Activated CD8-positive, alpha-beta memory T cell treated with anti-CD3 and anti-CD28 coated beads for 36 hours (primary cell): ENCODE measurements around the gene ZNF235. TPM values are rescaled to one million over a fixed set of nuclear protein-coding genes. Genes with fewer than 3 reads are reported as not detected.
"Not testable (repeated sequence)": the region's sequence is repeated elsewhere in the genome, so short reads cannot be mapped to it uniquely, and the experiment has no call there.

Source experiments
- CTCF ChIA-PET: fragments of 350-600 bp; sonication (Branson Sonifier 250); formaldehyde crosslinking; loops from one replicate; lab custom pipeline; 2021; ENCODE audit warnings: antibody characterized with exemption; lab: Charles Lee
- POLR2A ChIA-PET: fragments of 350-600 bp; sonication (Branson Sonifier 250); formaldehyde crosslinking; loops from one replicate; lab custom pipeline; 2021; ENCODE audit warnings: antibody characterized with exemption; lab: Charles Lee
- total RNA-seq, 2 experiments: library from RNA; stranded (reverse); gene quantifications; one replicate each; pipeline ENCODE4 v1.2.3, GENCODE V29; 2021

Gene ZNF235
- total RNA-seq, 2 experiments from 2014 or later = 2.5 to 2.6 TPM

- CTCF ChIA-PET = no interaction called here
- POLR2A ChIA-PET = no interaction called here
Observed at GRCh38 chr19:44258835-44259413, 45.9 kb downstream of the ZNF235 start.

GRCh38 chr19:44258136-44258535 is 46.7 kb downstream of the ZNF235 start:
- CTCF ChIA-PET = no interaction called here
- POLR2A ChIA-PET = no interaction called here

- POLR2A ChIA-PET = no interaction called here
- CTCF ChIA-PET = interaction anchor here (1.0 kb wide), 1 partner anchor 21 kb away, joined by 3 read pairs; no protein-coding TSS in a partner anchor
Observed at GRCh38 chr19:44255705-44256411, 49.0 kb downstream of the ZNF235 start.

- ChIA-PET POLR2A (no interaction called here), CTCF (no interaction called here)
Observed at GRCh38 chr19:44254496-44254895, 50.3 kb downstream of the ZNF235 start.

- POLR2A ChIA-PET, CTCF ChIA-PET: not testable (repeated sequence)
Observed at GRCh38 chr19:44253392-44253791, 51.4 kb downstream of the ZNF235 start.

- POLR2A ChIA-PET, CTCF ChIA-PET: not testable (repeated sequence)
Observed at GRCh38 chr19:44252332-44252731, 52.5 kb downstream of the ZNF235 start.

GRCh38 chr19:44236384-44236783 is 68.4 kb downstream of the ZNF235 start:
- ChIA-PET POLR2A (no interaction called here), CTCF (no interaction called here)

Other genes with a start within 250 kb of the ZNF235 start
- 1 to 10 TPM; 1.8 to 1.9 TPM for gene ZNF284, start 232.9 kb downstream of the ZNF235 start, total RNA-seq
- 10 to 100 TPM; 11.3 to 13.4 TPM for gene ZNF224, start 210.7 kb downstream of the ZNF235 start, total RNA-seq
- 1 to 10 TPM; 2.8 to 3.2 TPM for gene ZNF225, start 191.6 kb downstream of the ZNF235 start, total RNA-seq
- gene ZNF234, start 163.5 kb downstream of the ZNF235 start, total RNA-seq = 1 to 10 TPM; 7.6 to 8.6 TPM
- 1 to 10 TPM; 4.6 to 4.7 TPM for gene ZNF226, start 139.9 kb downstream of the ZNF235 start, total RNA-seq
- 10 to 100 TPM; 14.8 to 16.2 TPM for gene ZNF227, start 92.5 kb downstream of the ZNF235 start, total RNA-seq
- gene ZNF233, start 45.1 kb downstream of the ZNF235 start, total RNA-seq = under 1 TPM; 0.13 to 0.42 TPM
- gene ZNF112, start 51.7 kb upstream of the ZNF235 start, total RNA-seq = under 1 TPM; 0.15 to 0.36 TPM
- under 1 TPM; 0.69 to 0.72 TPM for gene ZNF285, start 96.6 kb upstream of the ZNF235 start, total RNA-seq
- 1 to 10 TPM in 1 of 2 experiments, under 1 TPM in 1; 0.96 to 1.2 TPM for gene ZNF229, start 143.4 kb upstream of the ZNF235 start, total RNA-seq
- 1 to 10 TPM; 6.0 to 6.3 TPM for gene ZNF180, start 195.5 kb upstream of the ZNF235 start, total RNA-seq
- gene CEACAM20, start 224.7 kb upstream of the ZNF235 start, total RNA-seq = not detected